Activated CD4-positive, alpha-beta T cell treated with anti-CD3 and anti-CD28 coated beads for 24 hours (primary cell): ENCODE data around the gene ASPHD2.

ENCODE experiments used
- DNase-seq, 2 donors: peaks; one replicate each; pipeline ENCODE4 v3.0.0-alpha.2; 2020; ENCODE audit warnings: low read depth in 2 of 2

The ASPHD2 gene

DNA sequence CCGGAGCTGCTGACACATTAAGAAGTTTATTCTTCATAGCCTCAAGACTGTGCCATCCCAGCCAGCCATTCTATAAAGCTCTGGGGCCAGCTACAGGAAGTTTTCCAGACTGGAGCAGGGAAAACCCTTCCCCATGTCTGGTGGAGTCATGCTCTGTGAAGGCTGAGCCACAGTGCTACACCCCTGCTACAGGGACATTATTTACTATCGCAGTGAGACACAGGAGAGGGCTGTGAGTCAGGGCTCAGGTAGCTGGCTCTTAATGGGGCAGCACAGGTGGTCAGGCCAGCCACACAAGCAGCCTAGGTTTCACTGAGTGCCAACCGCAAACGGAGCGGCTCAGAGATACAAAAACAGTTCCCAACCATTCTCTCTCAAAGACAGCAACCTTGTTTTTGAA is 42.5 kb downstream of the ASPHD2 start:
- DNase-seq: no peak

- no peak for DNase-seq
Observed at GRCh38 chr22:26474682-26475081, 45.6 kb downstream of the ASPHD2 start.

- DNase-seq: no peak
Observed at GRCh38 chr22:26476705-26477340, 47.8 kb downstream of the ASPHD2 start.

DNA sequence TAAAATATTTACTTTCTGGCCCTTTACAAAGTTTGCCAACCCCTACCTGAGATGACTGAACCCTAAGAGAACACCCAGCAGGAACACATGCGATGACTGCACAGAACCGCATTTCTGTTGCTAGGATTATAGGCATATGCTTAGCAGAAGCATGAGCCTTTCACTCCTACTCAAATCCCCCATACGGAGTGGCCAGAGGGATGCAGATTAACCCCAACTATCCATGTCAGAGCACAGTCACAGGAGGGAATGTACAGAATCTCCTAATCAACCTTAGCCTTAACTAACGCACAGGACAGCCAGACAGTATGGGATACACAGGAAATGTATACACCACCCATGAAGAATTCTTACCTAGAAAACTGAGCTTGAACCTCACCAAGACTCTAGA is 48.3 kb downstream of the ASPHD2 start:
- no peak for DNase-seq

DNA sequence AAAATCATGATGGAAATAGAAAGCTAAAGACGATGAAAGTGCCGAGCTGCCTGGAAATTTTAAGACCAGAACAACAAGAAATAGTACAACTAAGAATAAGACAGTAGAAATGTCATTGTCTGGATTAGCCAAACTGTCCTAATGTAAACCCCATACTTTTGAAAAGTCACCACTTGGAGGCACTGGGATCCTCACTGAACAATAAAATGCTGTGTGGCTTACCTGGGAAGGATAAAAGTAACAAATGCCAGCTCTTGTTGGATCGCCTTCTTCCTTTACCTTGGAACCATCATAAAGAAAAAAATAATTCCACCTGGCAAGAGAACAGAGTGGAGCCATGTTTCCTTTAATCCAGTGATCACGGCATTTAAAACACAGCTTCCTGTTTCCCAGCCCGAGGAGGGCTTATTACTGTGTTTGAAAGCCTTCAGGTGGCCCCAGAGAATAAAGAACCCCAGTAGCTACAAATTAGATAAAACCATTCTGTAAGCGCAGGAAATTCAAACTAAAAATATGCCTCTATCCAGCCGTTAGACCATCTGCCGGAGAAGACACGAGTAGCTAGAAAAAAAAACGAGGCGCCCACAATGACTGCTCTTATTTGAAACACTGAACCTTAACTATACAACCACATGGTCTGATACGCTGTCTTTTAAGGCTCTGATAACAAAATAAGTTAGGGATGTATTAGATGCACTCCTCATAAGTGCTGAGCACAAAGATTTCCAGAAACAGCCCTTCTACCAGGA is 50.2 kb downstream of the ASPHD2 start:
- no peak for DNase-seq

DNA sequence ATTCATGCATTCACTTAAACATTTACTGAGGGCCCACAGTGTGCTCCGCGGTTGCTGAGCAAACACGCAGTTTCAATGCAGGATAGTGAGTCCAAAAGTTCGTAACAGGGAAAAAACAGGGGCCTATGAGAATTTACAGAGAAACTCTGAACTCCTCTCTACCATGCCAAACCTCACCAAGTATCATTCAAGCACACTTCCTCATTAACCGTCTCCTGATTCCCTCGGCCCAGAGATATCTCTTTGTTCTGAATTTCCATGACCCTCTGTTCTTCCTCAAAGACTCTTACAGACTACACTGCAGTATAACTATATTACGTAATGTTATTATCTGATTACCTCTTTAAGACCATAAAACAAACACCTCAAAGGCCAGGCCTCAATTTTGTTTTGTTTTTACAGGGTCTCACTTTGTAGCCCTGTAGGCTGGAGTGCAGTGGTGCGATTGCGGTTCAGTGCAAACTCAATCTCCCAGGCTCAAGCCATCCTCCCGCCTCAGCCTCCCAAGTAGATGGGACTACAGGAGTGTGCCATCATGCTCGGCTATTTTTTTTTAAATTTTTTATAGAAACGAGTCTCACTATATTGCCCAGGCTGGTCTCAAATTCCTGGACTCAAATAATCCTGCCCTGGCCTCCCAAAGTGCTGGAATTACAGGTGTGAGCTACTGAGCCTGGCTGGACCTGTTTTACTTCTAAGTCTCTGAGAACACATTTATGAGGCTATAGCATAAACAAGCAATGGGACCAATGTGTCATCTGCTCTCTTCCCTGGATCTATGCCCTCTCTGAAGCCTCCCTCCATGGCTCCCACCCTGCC is 50.9 kb downstream of the ASPHD2 start:
- DNase-seq: no peak

- no peak for DNase-seq
Observed at GRCh38 chr22:26480611-26480932, 51.5 kb downstream of the ASPHD2 start.

DNA sequence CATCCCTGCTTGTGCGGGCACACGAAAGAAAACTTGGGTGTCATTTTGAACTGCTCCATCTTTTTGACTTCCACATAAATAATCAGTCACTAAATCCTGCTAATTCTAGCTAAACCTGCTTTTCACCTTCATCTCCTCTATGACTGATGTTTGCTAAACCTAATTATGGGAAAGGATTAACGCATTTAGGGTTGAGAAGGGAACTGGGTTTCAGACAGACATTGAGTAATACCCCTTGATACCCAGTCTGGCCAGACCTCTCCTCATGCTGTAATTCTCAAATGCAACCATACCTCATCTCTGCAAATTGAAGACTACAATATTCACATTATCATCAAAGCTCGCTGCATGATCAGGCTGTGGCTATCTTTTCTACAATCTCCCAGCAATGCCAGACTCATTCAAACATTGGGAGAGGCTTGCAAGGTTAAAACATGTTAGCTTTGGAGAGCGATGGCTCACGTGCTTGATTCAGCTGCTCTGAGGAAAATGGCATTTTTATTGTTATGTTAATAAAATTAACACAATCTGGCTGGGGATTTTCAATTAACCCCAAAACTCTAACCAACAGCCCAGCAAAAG is 52.1 kb downstream of the ASPHD2 start:
- DNase-seq: no peak

GRCh38 chr22:26481694-26482093 is 52.6 kb downstream of the ASPHD2 start:
- no peak for DNase-seq

DNA sequence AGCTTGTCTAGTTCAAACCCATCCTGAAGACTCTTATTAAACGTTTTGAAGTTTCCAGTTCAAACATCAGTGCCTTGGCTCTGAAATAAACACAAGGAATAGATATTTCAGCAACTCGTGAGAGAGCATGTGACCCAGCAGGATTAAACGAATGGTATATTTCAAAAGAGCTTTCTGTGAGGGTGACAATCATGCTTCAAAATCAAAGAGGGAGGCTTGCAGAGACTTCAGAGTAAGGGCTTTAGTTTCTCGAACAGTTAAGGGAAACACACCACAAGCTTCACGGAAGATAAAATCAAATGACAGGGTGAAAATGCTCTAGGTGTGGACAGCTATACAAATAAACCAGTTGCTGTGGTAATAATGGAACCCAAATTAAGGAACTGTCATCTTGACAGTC is 53.1 kb downstream of the ASPHD2 start:
- DNase-seq: no peak

DNA sequence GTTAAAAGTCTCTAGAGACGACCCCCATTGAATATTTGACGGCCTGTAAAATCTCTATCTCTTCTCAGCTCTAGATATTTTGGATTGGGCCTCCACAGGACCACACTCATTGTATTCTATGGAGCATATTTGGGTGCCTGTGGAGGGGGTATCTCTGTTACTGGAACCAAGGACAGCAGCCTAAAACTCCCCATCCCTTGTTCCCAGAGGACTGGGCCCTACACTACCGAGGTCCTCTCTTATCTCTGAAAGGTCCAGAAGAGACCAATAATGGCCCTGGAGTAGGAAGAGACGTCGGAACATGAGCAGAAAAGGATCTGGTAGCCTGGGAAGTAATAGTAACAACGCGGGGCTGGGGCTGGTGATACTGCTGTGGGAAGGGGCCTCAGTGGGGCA is 54.0 kb downstream of the ASPHD2 start:
- DNase-seq: no peak

DNA sequence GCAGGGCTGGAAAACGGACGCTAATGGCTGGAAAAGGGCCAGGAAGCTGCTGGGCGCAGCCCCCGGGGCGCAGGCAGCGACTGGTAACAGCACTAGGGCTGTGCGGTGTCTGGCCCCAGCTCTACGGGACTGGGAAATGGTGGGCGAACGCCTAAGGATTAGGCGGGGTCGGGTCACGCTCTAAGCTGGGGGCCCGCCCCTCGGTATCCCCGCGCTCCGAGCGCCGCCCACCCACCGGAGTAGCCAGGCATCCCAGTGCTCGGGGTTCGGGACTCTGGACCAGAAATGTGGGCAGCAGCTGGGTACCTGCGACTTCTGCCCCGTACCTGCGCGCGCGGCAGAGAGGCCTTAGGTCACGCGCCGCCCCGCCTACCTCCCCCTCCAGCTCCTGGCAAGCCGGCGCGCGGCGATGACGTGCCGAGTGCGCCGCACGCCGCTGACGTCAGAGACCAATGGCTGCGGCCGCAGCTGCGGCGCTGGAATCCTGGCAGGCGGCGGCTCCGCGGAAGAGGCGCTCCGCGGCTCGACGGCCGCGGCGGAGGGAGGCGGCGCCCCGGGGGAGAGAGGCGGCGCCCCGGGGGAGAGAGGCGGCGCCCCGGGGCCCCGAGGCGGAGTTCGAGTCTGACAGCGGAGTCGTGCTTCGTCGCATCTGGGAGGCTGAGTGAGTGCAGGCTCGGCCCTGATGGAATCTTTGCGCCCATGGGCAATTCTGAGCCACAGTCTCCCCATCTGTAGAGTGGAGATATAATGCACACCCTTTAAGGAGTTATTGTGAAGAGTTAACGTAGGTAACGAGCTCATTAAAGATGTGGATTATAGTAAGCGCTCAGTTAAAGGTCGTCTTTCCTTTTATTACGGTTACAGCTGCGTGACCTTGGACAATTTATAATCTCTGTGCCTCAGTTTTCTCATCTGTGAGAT is 54.6 kb downstream of the ASPHD2 start, which contains the start of the genes HPS4 and SRRD:
Gene HPS4, minus strand, starts transcription at position 345 of the 921 bp plus-strand sequence. CDS start 2,021 bp downstream, outside the sequence.
Gene SRRD, plus strand, starts transcription at position 439 of the 921 bp plus-strand sequence. Its CDS starts 14 bp downstream, at position 453.
- DNase-seq: peak; percentile 83 to 86

DNA sequence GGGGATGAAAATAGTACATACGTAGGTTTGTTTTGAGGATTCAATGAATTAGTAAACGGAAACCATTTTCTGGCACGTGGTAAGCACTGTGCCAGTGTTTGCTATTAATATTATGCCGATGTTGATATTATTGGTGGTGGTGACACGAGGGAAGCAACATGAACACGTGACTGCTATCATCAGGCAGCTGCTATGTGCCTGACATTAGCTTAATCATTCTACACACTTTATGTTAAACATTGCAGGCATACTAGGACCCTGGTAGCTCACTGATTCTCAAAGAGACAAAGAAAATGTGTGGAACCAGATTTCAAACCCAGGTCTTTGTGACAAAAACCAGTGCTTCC is 55.3 kb downstream of the ASPHD2 start:
- DNase-seq: no peak

DNA sequence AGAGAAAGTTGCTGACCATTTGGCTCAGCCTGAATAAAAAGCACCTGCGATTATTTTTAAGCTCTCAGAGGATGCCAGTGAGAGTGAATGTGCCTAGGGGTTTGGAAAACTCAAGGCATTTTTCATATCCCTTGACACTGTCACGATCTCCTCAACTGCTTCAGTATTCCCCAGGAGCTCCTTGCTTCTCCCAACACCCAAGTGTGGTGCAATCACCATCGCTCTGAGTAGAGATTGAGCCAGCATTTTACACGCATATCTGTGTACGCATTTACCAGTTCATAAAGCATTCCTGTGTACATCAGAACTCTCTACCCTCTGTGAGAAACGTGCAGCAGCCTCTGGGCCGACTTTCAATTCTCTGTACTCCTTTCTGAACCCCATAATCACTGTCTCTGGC is 56.0 kb downstream of the ASPHD2 start:
- no peak for DNase-seq

GRCh38 chr22:26485806-26486390 is 56.8 kb downstream of the ASPHD2 start:
- no peak for DNase-seq

- DNase-seq: no peak
Observed at GRCh38 chr22:26486394-26486793, 57.3 kb downstream of the ASPHD2 start.

DNA sequence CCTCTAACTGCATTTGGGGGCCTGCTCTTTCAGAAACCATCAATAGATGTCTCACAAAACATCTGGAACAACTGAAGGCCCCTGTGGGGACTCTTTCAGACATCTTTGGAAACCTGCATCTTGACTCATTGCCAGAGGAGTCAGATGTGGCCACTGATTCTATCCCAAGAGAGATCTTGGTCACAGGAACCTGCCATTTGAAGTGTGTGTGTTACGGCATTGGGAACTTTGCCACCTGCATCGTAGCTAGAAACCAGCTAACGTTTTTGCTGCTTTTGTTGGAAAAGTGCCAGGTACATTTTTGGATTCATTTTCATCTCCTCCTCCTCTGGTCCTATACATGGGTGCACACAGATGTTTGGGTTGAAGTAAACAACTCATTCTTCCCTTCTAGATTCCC is 58.9 kb downstream of the ASPHD2 start:
- no peak for DNase-seq

GRCh38 chr22:26489447-26490036 is 60.5 kb downstream of the ASPHD2 start:
- DNase-seq: no peak

GRCh38 chr22:26492220-26492619 is 63.2 kb downstream of the ASPHD2 start:
- no peak for DNase-seq

DNA sequence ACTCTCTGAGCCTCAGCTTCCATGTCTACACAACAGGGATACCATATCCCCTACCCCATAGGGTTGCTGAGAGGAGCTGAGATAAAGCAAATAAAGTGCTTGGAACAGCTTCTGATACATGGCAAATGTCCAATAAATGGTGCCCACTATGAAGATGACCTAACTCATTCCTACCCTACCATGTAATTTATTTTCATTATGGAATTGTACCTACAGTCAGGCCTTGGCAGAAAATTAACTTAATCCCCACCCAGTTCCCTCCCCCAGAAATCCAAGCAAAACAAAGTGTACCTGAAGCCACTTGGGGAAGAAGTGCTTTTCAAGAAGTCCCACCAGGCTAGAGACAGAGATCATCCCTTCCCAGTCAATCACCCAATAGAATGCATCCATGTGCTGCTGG is 65.4 kb downstream of the ASPHD2 start:
- no peak for DNase-seq
